ENCODE data around the gene RILPL2. TPM values are rescaled to one million over a fixed set of nuclear protein-coding genes. Genes with fewer than 3 reads are reported as not detected.

The RILPL2 gene
- total RNA-seq, 1 experiment from 2014 or later, result 1.1 TPM

DNA sequence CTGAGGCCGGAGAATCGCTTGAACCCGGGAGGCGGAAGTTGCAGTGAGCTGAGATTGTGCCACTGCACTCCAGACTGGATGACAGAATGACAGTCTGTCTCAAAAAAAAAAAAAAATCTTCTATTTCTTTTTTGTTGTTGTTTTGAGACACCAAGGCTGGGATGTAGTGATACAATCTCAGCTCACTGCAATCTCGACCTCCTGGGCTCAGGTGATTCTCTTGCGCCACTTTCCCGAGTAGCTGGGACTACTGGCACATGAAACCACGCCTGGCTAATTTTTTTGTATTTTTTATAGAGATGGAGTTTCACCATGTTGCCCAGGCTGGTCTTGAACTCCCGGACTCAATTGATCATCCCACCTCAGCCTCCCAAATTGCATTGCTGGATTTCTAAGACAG lies 14.2 kb upstream of the RILPL2 start (continued):
- TF ChIP-seq HMGA2 (CRISPR knock-in tag; IDR thresholded peaks at IDR 0.05), result no peak
- no peak for TF ChIP-seq TEAD1 (CRISPR knock-in tag; IDR thresholded peaks at IDR 0.05)
- TF ChIP-seq NR3C1 (CRISPR knock-in tag; conservative IDR thresholded peaks at IDR 0.05; ENCODE audit: low read depth), result no peak
- TF ChIP-seq ZNF121 (CRISPR knock-in tag; IDR thresholded peaks at IDR 0.05), result no peak
- no peak for TF ChIP-seq ZBTB21 (CRISPR knock-in tag; IDR thresholded peaks at IDR 0.05; ENCODE audit: borderline replicate concordance)
- TF ChIP-seq ATF1 (CRISPR knock-in tag; IDR thresholded peaks at IDR 0.05), result no peak
- TF ChIP-seq MYBL2 (CRISPR knock-in tag; IDR thresholded peaks at IDR 0.05), result no peak

DNA sequence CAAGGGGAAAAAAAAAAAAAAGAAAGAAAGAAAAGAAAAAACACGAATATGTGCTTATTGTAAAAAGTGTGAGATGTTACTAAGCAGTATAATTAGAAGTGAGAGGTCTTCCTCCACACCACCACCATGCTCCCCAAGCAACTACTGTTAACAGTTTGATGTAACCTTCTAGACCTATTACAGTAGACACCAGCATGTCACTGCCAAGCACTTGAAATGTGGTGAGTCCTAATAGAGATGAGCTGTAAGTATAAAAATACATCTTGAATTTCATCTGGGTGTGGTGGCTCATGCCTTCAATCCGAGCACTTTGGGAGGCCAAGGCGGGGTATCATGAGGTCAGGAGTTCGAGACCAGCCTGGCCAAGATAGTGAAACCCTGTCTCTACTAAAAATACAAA lies 13.4 kb upstream of the RILPL2 start:
- Mint-ChIP-seq H3K4me3 (no peak overlapping the region), H3K4me1 (peaks cover 3% of the 10 kb centered on the region), H3K27ac (no peak overlapping the region), H3K27me3 (ENCODE audit: low read depth) (no peaks in the 10 kb centered on the region), H3K9me3 (no peaks in the 10 kb centered on the region), H3K36me3 (no peaks in the 10 kb centered on the region)
- TF ChIP-seq, protein P1, sequence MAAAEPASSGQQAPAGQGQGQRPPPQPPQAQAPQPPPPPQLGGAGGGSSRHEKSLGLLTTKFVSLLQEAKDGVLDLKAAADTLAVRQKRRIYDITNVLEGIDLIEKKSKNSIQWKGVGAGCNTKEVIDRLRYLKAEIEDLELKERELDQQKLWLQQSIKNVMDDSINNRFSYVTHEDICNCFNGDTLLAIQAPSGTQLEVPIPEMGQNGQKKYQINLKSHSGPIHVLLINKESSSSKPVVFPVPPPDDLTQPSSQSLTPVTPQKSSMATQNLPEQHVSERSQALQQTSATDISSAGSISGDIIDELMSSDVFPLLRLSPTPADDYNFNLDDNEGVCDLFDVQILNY (CRISPR knock-in tag; IDR thresholded peaks at IDR 0.05), result no peak
- TF ChIP-seq, protein P2, sequence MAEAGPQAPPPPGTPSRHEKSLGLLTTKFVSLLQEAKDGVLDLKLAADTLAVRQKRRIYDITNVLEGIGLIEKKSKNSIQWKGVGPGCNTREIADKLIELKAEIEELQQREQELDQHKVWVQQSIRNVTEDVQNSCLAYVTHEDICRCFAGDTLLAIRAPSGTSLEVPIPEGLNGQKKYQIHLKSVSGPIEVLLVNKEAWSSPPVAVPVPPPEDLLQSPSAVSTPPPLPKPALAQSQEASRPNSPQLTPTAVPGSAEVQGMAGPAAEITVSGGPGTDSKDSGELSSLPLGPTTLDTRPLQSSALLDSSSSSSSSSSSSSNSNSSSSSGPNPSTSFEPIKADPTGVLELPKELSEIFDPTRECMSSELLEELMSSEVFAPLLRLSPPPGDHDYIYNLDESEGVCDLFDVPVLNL (CRISPR knock-in tag; IDR thresholded peaks at IDR 0.05; ENCODE audit: borderline replicate concordance, low read depth), result no peak
- TF ChIP-seq ZNF416 (CRISPR knock-in tag; IDR thresholded peaks at IDR 0.05), result no peak
- no peak for TF ChIP-seq ZNF396 (CRISPR knock-in tag; IDR thresholded peaks at IDR 0.05; ENCODE audit: borderline replicate concordance)
- no peak for TF ChIP-seq FOXK1 (CRISPR knock-in tag; IDR thresholded peaks at IDR 0.05)
- no peak for TF ChIP-seq TEAD1 (CRISPR knock-in tag; IDR thresholded peaks at IDR 0.05)
- no peak for TF ChIP-seq CREM (CRISPR knock-in tag; IDR thresholded peaks at IDR 0.05)
- TF ChIP-seq, protein P3, sequence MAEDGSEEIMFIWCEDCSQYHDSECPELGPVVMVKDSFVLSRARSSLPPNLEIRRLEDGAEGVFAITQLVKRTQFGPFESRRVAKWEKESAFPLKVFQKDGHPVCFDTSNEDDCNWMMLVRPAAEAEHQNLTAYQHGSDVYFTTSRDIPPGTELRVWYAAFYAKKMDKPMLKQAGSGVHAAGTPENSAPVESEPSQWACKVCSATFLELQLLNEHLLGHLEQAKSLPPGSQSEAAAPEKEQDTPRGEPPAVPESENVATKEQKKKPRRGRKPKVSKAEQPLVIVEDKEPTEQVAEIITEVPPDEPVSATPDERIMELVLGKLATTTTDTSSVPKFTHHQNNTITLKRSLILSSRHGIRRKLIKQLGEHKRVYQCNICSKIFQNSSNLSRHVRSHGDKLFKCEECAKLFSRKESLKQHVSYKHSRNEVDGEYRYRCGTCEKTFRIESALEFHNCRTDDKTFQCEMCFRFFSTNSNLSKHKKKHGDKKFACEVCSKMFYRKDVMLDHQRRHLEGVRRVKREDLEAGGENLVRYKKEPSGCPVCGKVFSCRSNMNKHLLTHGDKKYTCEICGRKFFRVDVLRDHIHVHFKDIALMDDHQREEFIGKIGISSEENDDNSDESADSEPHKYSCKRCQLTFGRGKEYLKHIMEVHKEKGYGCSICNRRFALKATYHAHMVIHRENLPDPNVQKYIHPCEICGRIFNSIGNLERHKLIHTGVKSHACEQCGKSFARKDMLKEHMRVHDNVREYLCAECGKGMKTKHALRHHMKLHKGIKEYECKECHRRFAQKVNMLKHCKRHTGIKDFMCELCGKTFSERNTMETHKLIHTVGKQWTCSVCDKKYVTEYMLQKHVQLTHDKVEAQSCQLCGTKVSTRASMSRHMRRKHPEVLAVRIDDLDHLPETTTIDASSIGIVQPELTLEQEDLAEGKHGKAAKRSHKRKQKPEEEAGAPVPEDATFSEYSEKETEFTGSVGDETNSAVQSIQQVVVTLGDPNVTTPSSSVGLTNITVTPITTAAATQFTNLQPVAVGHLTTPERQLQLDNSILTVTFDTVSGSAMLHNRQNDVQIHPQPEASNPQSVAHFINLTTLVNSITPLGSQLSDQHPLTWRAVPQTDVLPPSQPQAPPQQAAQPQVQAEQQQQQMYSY (CRISPR knock-in tag; IDR thresholded peaks at IDR 0.05), result no peak
- TF ChIP-seq, protein P4, sequence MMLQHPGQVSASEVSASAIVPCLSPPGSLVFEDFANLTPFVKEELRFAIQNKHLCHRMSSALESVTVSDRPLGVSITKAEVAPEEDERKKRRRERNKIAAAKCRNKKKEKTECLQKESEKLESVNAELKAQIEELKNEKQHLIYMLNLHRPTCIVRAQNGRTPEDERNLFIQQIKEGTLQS (CRISPR knock-in tag; conservative IDR thresholded peaks at IDR 0.05), result no peak
- TF ChIP-seq IRF2 (CRISPR knock-in tag; IDR thresholded peaks at IDR 0.05; ENCODE audit: borderline replicate concordance, low read depth), result no peak
- TF ChIP-seq, protein P5, sequence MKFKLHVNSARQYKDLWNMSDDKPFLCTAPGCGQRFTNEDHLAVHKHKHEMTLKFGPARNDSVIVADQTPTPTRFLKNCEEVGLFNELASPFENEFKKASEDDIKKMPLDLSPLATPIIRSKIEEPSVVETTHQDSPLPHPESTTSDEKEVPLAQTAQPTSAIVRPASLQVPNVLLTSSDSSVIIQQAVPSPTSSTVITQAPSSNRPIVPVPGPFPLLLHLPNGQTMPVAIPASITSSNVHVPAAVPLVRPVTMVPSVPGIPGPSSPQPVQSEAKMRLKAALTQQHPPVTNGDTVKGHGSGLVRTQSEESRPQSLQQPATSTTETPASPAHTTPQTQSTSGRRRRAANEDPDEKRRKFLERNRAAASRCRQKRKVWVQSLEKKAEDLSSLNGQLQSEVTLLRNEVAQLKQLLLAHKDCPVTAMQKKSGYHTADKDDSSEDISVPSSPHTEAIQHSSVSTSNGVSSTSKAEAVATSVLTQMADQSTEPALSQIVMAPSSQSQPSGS (CRISPR knock-in tag; IDR thresholded peaks at IDR 0.05; ENCODE audit: borderline replicate concordance, low read depth), result no peak
- no peak for TF ChIP-seq NFYB (CRISPR knock-in tag; conservative IDR thresholded peaks at IDR 0.05; ENCODE audit: low read depth)
- ChIA-PET POLR2A (no interaction called here), CTCF (interaction anchor here (0.6 to 0.7 kb wide), 2 partner anchors 64 to 181 kb away, joined by 3 read pairs; no protein-coding TSS in a partner anchor)
- ATAC-seq (no peak), DNase-seq (ENCODE audit: low spot score) (no peak)
